Keratinocyte (primary cell): ENCODE results near the gene TUBB4B. TPM values are rescaled to one million over a fixed set of nuclear protein-coding genes. Genes with fewer than 3 reads are reported as not detected.

Experiments
- DNase-seq: peaks from one replicate; pipeline ENCODE4 v3.0.0-alpha.2; 2011; ENCODE audit warnings: low read depth, missing footprints, low spot score
- FAIRE-seq: peaks from 2 replicates; lab custom pipeline; 2011; peaks lifted over from hg19 to GRCh38; lab: Jason Lieb, UNC
- H2AFZ ChIP-seq: 2 replicates; pipeline ENCODE4 v1.6.0; 2012; ENCODE audit warnings: low read length, control low read depth, inconsistent platforms; ENCODE audit not compliant: control insufficient read depth
- H3K27ac ChIP-seq: 2 replicates; pipeline ENCODE4 v1.5.1; 2011; ENCODE audit warnings: low read length; ENCODE audit not compliant: control insufficient read depth, insufficient read depth
- H3K27me3 ChIP-seq: 3 replicates; pipeline ENCODE4 v1.6.0; 2011; ENCODE audit warnings: low read length; ENCODE audit not compliant: control insufficient read depth, insufficient read depth; ENCODE audit errors: extremely low read depth
- H3K36me3 ChIP-seq, 2 experiments: 2 replicates in 1 of 2; 3 replicates in 1 of 2; pipeline ENCODE4 v1.5.1; 2011; ENCODE audit warnings: low read length in 2 of 2, mild to moderate bottlenecking in 1 of 2; ENCODE audit not compliant: control insufficient read depth in 2 of 2, insufficient read depth in 2 of 2; ENCODE audit errors: extremely low read depth in 1 of 2
- H3K4me1 ChIP-seq: 3 replicates; pipeline ENCODE4 v1.5.1; 2011; ENCODE audit warnings: low read length; ENCODE audit not compliant: control insufficient read depth, insufficient read depth; ENCODE audit errors: extremely low read depth
- H3K4me2 ChIP-seq: 3 replicates; pipeline ENCODE4 v1.6.0; 2011; ENCODE audit warnings: low read depth, low read length; ENCODE audit not compliant: control insufficient read depth, insufficient read depth; ENCODE audit errors: extremely low read depth
- H3K4me3 ChIP-seq, 3 experiments: fragments of 200-600 bp in 1 of 3; sonication (generic) in 1 of 3; 2 replicates in 2 of 3; 3 replicates in 1 of 3; pipeline ENCODE4 v1.5.1; 2011 to 2016; ENCODE audit warnings: low read length in 3 of 3, mild to moderate bottlenecking in 3 of 3, control low read depth in 2 of 3, inconsistent platforms in 1 of 3, low read depth in 1 of 3, mixed read lengths in 1 of 3, mixed run types in 1 of 3, moderate library complexity in 1 of 3; ENCODE audit not compliant: control insufficient read depth in 2 of 3, insufficient read depth in 2 of 3; ENCODE audit errors: extremely low read depth in 1 of 3
- H3K79me2 ChIP-seq: 2 replicates; pipeline ENCODE4 v1.6.0; 2012; ENCODE audit warnings: low read length; ENCODE audit not compliant: control insufficient read depth, insufficient read depth
- H3K9ac ChIP-seq: 3 replicates; pipeline ENCODE4 v1.6.0; 2011; ENCODE audit warnings: low read length; ENCODE audit not compliant: control insufficient read depth, insufficient read depth; ENCODE audit errors: extremely low read depth
- H3K9me1 ChIP-seq: 3 replicates; pipeline ENCODE4 v1.6.0; 2011; ENCODE audit warnings: low read length; ENCODE audit not compliant: control insufficient read depth, insufficient read depth; ENCODE audit errors: extremely low read depth
- H3K9me3 ChIP-seq: 2 replicates; pipeline ENCODE4 v1.5.1; 2012; ENCODE audit warnings: low read depth, low read length; ENCODE audit not compliant: control insufficient read depth
- H4K20me1 ChIP-seq: 3 replicates; pipeline ENCODE4 v1.6.0; 2011; ENCODE audit warnings: low read length; ENCODE audit not compliant: control insufficient read depth, insufficient read depth; ENCODE audit errors: extremely low read depth
- CTCF ChIP-seq, 3 experiments: IDR thresholded peaks in 1 of 3; conservative IDR thresholded peaks in 1 of 3; optimal IDR thresholded peaks in 1 of 3; 2 replicates in 2 of 3; 3 replicates in 1 of 3; pipeline versions ENCODE3 to v1.5.1; 2011; ENCODE audit warnings: low read length in 3 of 3, mild to moderate bottlenecking in 3 of 3, moderate library complexity in 2 of 3, control low read depth in 1 of 3, inconsistent platforms in 1 of 3; ENCODE audit not compliant: insufficient read depth in 2 of 3; ENCODE audit errors: extremely low read depth in 1 of 3
- EZH2 ChIP-seq: IDR thresholded peaks from one replicate; pipeline ENCODE4 v1.6.1; 2012; ENCODE audit warnings: inconsistent platforms, mild to moderate bottlenecking, low read length, moderate library complexity
- dilution Hi-C: fragments of 300-500 bp; cut with MboI; formaldehyde crosslinking; loops from one replicate; pipeline ENCODE4 v1.7.0; 2020; ENCODE audit warnings: low sequenced_read_pairs; ENCODE audit not compliant: extremely low pct_ligation_motif_present
- polyA plus RNA-seq, 5 experiments: library from polyadenylated mRNA; depleted of rRNA in 3 of 5; stranded (reverse) in 3 of 5; stranded (forward) in 1 of 5; unstranded in 1 of 5; fragments of >200 nt; gene quantifications; 1 replicate in 1 of 5; 2 replicates in 3 of 5; 3 replicates in 1 of 5; pipeline versions ENCODE4 v1.2.1 to v1.2.3, GENCODE V29; 2011 to 2012; ENCODE audit warnings: missing spikeins in 2 of 5, low read depth in 1 of 5, low replicate concordance in 1 of 5

Gene TUBB4B
- polyA plus RNA-seq, 1 donor (not counting 4 experiments of a cell fraction or from before 2014, with no cell fraction given) = 440 TPM

- Histone ChIP-seq H3K36me3 (no peaks in the 10 kb centered on the region), H3K27ac (no peak overlapping the region), H3K4me2 (peak overlapping the region; percentile 20), H3K9me3 (no peaks in the 10 kb centered on the region), H3K9me1 (peaks cover 3% of the 10 kb centered on the region), H3K4me1 (peaks cover 38% of the 10 kb centered on the region), H3K4me3 (no peak overlapping the region), H2AFZ (no peak overlapping the region), H3K9ac (no peak overlapping the region), H3K27me3 (peaks cover 2% of the 10 kb centered on the region), H4K20me1 (peaks cover 7% of the 10 kb centered on the region), H3K79me2 (peaks cover 13% of the 10 kb centered on the region)
- dilution Hi-C loops = no loop called here
- FAIRE-seq (no peak), DNase-seq (no peak)
- TF ChIP-seq CTCF (optimal IDR thresholded peaks at IDR 0.05 in 1 of 3, IDR thresholded peaks at IDR 0.05 in 1 of 3, conservative IDR thresholded peaks at IDR 0.05 in 1 of 3; ENCODE audit: extremely low read depth in 1 of 3, insufficient read depth in 2 of 3, low read length in 3 of 3) (no peak), EZH2 (no peak)
These were observed 42.8 kb upstream of the TUBB4B start for GRCh38 chr9:137198051-137198901.

- H3K9me3 ChIP-seq = no peaks in the 10 kb centered on the region
- H3K4me3 ChIP-seq = no peak overlapping the region
- dilution Hi-C loops = no loop called here
- no peaks in the 10 kb centered on the region for H3K27me3 ChIP-seq
- H3K79me2 ChIP-seq = peaks cover 18% of the 10 kb centered on the region
- H3K4me1 ChIP-seq = peaks cover 38% of the 10 kb centered on the region
- no peak overlapping the region for H3K27ac ChIP-seq
- H3K36me3 ChIP-seq = no peaks in the 10 kb centered on the region
- FAIRE-seq (no peak), DNase-seq (no peak)
- H4K20me1 ChIP-seq = peaks cover 7% of the 10 kb centered on the region
- H2AFZ ChIP-seq = no peak overlapping the region
- peaks cover 3% of the 10 kb centered on the region for H3K9me1 ChIP-seq
- TF ChIP-seq EZH2 = no peak
- H3K9ac ChIP-seq = no peak overlapping the region
- H3K4me2 ChIP-seq = peak overlapping the region; percentile 27
These were observed 42.2 kb upstream of the TUBB4B start for GRCh38 chr9:137198902-137199283.
